GM18519 (cell line): ENCODE measurements around the gene ZNF688.

Experiments
- ATAC-seq: cut with Tn5 transposase; IDR thresholded peaks from one replicate; pipeline ENCODE4 v1.9.1; 2021; ENCODE audit warnings: mild to moderate bottlenecking, moderate library complexity; ENCODE audit not compliant: unreplicated experiment, low FRiP score

The ZNF688 gene

GRCh38 chr16:30521873-30522641 lies 49.5 kb downstream of the ZNF688 start:
- no peak for ATAC-seq

GRCh38 chr16:30521476-30521872 lies 50.0 kb downstream of the ZNF688 start:
- no peak for ATAC-seq
